Endothelial cell of umbilical vein (primary cell): ENCODE data around the gene NEIL3. TPM values are rescaled to one million over a fixed set of nuclear protein-coding genes. Genes with fewer than 3 reads are reported as not detected.

Experiments used
- BruUV-seq: library from RNA; stranded (reverse); fragments of 400-500 nt; replicated peaks from 2 replicates; lab custom pipeline; 2021; lab: Mats Ljungman, UMichigan
- CTCF ChIA-PET: fragments of 300-600, 350-600 bp; sonication (Branson Sonifier 250); formaldehyde crosslinking; loops from one replicate; lab custom pipeline; 2021; ENCODE audit warnings: antibody characterized with exemption, inconsistent platforms; lab: Charles Lee
- POLR2A ChIA-PET: fragments of 300-600, 350-600 bp; sonication (Branson Sonifier 250); formaldehyde crosslinking; loops from one replicate; lab custom pipeline; 2021; ENCODE audit warnings: antibody characterized with exemption, inconsistent platforms; lab: Charles Lee
- DNase-seq: peaks from one replicate; pipeline ENCODE4 v3.0.0-alpha.2; 2011; ENCODE audit warnings: low read depth, low spot score
- FAIRE-seq: peaks from 2 replicates; lab custom pipeline; 2011; peaks lifted over from hg19 to GRCh38; lab: Jason Lieb, UNC
- H2AFZ ChIP-seq: 2 replicates; pipeline ENCODE4 v1.6.0; 2012; ENCODE audit warnings: low read depth, low read length, control low read depth, inconsistent platforms
- H3K27ac ChIP-seq: 2 replicates; pipeline ENCODE4 v1.5.1; 2011; ENCODE audit warnings: low read depth, mild to moderate bottlenecking, control low read depth, low read length, moderate library complexity; ENCODE audit not compliant: insufficient read depth
- H3K27me3 ChIP-seq, 2 experiments: 2 replicates each; pipeline versions ENCODE4 v1.6.0 to v1.6.1; 2011; ENCODE audit warnings: low read length in 2 of 2, mixed read lengths in 1 of 2; ENCODE audit not compliant: control insufficient read depth in 2 of 2, insufficient read depth in 2 of 2
- H3K36me3 ChIP-seq, 2 experiments: 2 replicates in 1 of 2; 3 replicates in 1 of 2; pipeline ENCODE4 v1.5.1; 2011; ENCODE audit warnings: low read length in 2 of 2, mild to moderate bottlenecking in 1 of 2, moderate library complexity in 1 of 2; ENCODE audit not compliant: control insufficient read depth in 2 of 2, insufficient read depth in 2 of 2; ENCODE audit errors: extremely low read depth in 1 of 2
- H3K4me1 ChIP-seq: 3 replicates; pipeline ENCODE4 v1.5.1; 2011; ENCODE audit warnings: mild to moderate bottlenecking, low read length; ENCODE audit not compliant: control insufficient read depth, insufficient read depth; ENCODE audit errors: extremely low read depth
- H3K4me2 ChIP-seq: 2 replicates; pipeline ENCODE4 v1.6.1; 2011; ENCODE audit warnings: low read length, control low read depth, mixed read lengths; ENCODE audit not compliant: insufficient read depth
- H3K4me3 ChIP-seq, 3 experiments: fragments of 200-600 bp in 1 of 3; sonication (generic), shearing (Covaris generic) in 1 of 3; replicated peaks in 1 of 3; 2 replicates each; pipeline ENCODE4 v1.5.1; 2011 to 2016; ENCODE audit warnings: control low read depth in 3 of 3, low read length in 3 of 3, mild to moderate bottlenecking in 2 of 3, inconsistent platforms in 1 of 3, low read depth in 1 of 3, moderate library complexity in 1 of 3; ENCODE audit not compliant: insufficient read depth in 1 of 3
- H3K79me2 ChIP-seq: 2 replicates; pipeline ENCODE4 v1.6.0; 2012; ENCODE audit warnings: low read length, inconsistent platforms; ENCODE audit not compliant: control insufficient read depth, insufficient read depth
- H3K9ac ChIP-seq: replicated peaks from 2 replicates; pipeline ENCODE3; 2011; ENCODE audit warnings: low read length, control low read depth; ENCODE audit not compliant: insufficient read depth; ENCODE audit errors: extremely low read depth
- H3K9me1 ChIP-seq: replicated peaks from 3 replicates; pipeline ENCODE4 v1.6.0; 2011; ENCODE audit warnings: mild to moderate bottlenecking, low read length; ENCODE audit not compliant: control insufficient read depth, insufficient read depth; ENCODE audit errors: extremely low read depth
- H3K9me3 ChIP-seq: replicated peaks from 2 replicates; pipeline ENCODE4 v1.5.1; 2012; ENCODE audit warnings: low read length, inconsistent platforms; ENCODE audit not compliant: control insufficient read depth, insufficient read depth
- H4K20me1 ChIP-seq: replicated peaks from 2 replicates; pipeline ENCODE3; 2011; ENCODE audit warnings: mild to moderate bottlenecking, low read length; ENCODE audit not compliant: control insufficient read depth, insufficient read depth; ENCODE audit errors: extremely low read depth
- EZH2 ChIP-seq: IDR thresholded peaks from 2 replicates; pipeline ENCODE4 v1.6.1; 2012; ENCODE audit warnings: borderline replicate concordance, low read depth, mild to moderate bottlenecking, moderate library complexity, low read length, inconsistent platforms; ENCODE audit not compliant: severe bottlenecking
- FOS ChIP-seq: IDR thresholded peaks from 2 replicates; pipeline ENCODE4 v1.6.1; 2011; ENCODE audit warnings: mild to moderate bottlenecking, low read length, moderate library complexity, borderline replicate concordance; ENCODE audit not compliant: insufficient read depth
- GATA2 ChIP-seq: IDR thresholded peaks from 2 replicates; pipeline ENCODE4 v1.7.0; 2011; ENCODE audit warnings: low read depth, mild to moderate bottlenecking, moderate library complexity, mixed read lengths, low read length; ENCODE audit not compliant: insufficient read length, insufficient read depth
- JUN ChIP-seq: IDR thresholded peaks from 2 replicates; pipeline ENCODE4 v1.6.1; 2011; ENCODE audit warnings: borderline replicate concordance, low read depth; ENCODE audit not compliant: insufficient read length, insufficient read depth
- MAX ChIP-seq: IDR thresholded peaks from 2 replicates; pipeline ENCODE4 v1.6.1; 2011; ENCODE audit not compliant: insufficient read depth, insufficient read length
- MYC ChIP-seq: IDR thresholded peaks from one replicate; pipeline ENCODE4 v1.6.1; 2011; ENCODE audit warnings: mild to moderate bottlenecking, low read depth, low read length
- POLR2A ChIP-seq: IDR thresholded peaks from 2 replicates; pipeline ENCODE4 v1.6.1; 2012; ENCODE audit warnings: low read depth, mild to moderate bottlenecking, control low read depth, low read length
- POLR2AphosphoS5 ChIP-seq: IDR thresholded peaks from 2 replicates; pipeline ENCODE4 v1.6.1; 2012; ENCODE audit warnings: low read depth, mild to moderate bottlenecking, control low read depth, low read length, moderate library complexity; ENCODE audit not compliant: insufficient read depth
- dilution Hi-C: fragments of 300-500 bp; cut with MboI; formaldehyde crosslinking; loops from one replicate; pipeline ENCODE4 v1.15.0; 2019; ENCODE audit warnings: low sequenced_read_pairs; ENCODE audit not compliant: extremely low pct_ligation_motif_present
- intact Hi-C: fragments of 100-400 bp; cut with micrococcal nuclease; formaldehyde crosslinking; loops from one replicate; pipeline ENCODE4 v1.10.0; 2022
- polyA plus RNA-seq, 4 experiments: library from polyadenylated mRNA; depleted of rRNA in 3 of 4; stranded (reverse) in 3 of 4; unstranded in 1 of 4; fragments of >200 nt; gene quantifications; 2 replicates each; pipeline versions ENCODE4 v1.2.1 to v1.2.3, GENCODE V29; 2011 to 2012; ENCODE audit warnings: missing spikeins in 1 of 4
- total RNA-seq: library from RNA; stranded (reverse); gene quantifications from 2 replicates; pipeline ENCODE4 v1.2.3, GENCODE V29; 2021
- TF ChIP-seq, protein P1 (sequence below), 2 donors: IDR thresholded peaks; 1 replicate in 1 of 2; 2 replicates in 1 of 2; pipeline ENCODE4 v1.5.1; 2011; ENCODE audit warnings: low read length in 2 of 2, mild to moderate bottlenecking in 2 of 2, moderate library complexity in 2 of 2, control low read depth in 1 of 2, inconsistent platforms in 1 of 2, low read depth in 1 of 2; ENCODE audit not compliant: insufficient read depth in 1 of 2; ENCODE audit errors: extremely low read depth in 1 of 2

NEIL3 gene
- total and polyA plus RNA-seq, 2 donors (not counting 3 experiments of a cell fraction or from before 2014, with no cell fraction given) = 3.7 to 6.9 TPM

DNA sequence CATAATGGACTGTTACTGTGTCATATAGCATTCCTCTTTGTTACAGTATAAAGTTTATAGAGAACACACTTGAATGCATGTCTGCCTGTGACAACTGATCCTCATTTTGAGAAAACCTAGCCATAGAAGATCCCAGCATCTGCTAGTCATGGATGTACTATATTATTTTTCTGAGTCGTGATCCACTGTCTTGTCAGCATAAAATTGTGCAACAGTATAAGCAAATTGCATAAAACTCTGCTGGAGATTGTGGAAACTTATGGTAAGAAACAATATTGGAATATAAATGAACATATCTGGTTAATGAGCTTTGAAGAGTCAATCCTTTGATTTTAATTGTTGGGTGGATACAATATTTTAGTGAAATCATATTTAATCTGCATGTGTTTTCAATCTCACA is 3.6 kb downstream of the NEIL3 start:
- DNase-seq (no peak), FAIRE-seq (no peak)
- H3K9ac ChIP-seq = no peak overlapping the region
- TF ChIP-seq, protein P1, sequence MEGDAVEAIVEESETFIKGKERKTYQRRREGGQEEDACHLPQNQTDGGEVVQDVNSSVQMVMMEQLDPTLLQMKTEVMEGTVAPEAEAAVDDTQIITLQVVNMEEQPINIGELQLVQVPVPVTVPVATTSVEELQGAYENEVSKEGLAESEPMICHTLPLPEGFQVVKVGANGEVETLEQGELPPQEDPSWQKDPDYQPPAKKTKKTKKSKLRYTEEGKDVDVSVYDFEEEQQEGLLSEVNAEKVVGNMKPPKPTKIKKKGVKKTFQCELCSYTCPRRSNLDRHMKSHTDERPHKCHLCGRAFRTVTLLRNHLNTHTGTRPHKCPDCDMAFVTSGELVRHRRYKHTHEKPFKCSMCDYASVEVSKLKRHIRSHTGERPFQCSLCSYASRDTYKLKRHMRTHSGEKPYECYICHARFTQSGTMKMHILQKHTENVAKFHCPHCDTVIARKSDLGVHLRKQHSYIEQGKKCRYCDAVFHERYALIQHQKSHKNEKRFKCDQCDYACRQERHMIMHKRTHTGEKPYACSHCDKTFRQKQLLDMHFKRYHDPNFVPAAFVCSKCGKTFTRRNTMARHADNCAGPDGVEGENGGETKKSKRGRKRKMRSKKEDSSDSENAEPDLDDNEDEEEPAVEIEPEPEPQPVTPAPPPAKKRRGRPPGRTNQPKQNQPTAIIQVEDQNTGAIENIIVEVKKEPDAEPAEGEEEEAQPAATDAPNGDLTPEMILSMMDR (IDR thresholded peaks at IDR 0.05; ENCODE audit: extremely low read depth in 1 of 2, insufficient read depth in 1 of 2, low read depth in 1 of 2, low read length in 2 of 2) = no peak
- TF ChIP-seq GATA2 = no peak
- no peak for TF ChIP-seq POLR2AphosphoS5
- TF ChIP-seq EZH2 = no peak
- TF ChIP-seq MYC = no peak
- TF ChIP-seq JUN = no peak
- no peak for TF ChIP-seq POLR2A
- TF ChIP-seq MAX = no peak
- TF ChIP-seq FOS = no peak
- H3K36me3 ChIP-seq = no peaks in the 10 kb centered on the region
- intact Hi-C loops (no loop called here), dilution Hi-C loops (no loop called here)
- BruUV-seq = no TSS peak
- no peaks in the 10 kb centered on the region for H3K9me3 ChIP-seq
- POLR2A ChIA-PET = no interaction called here
- H2AFZ ChIP-seq = no peak overlapping the region
- peaks cover 10% of the 10 kb centered on the region for H3K4me1 ChIP-seq
- H3K27me3 ChIP-seq = no peaks in the 10 kb centered on the region
- H3K9me1 ChIP-seq = no peaks in the 10 kb centered on the region
- H3K4me2 ChIP-seq = no peak overlapping the region
- peaks cover 33% of the 10 kb centered on the region for H3K79me2 ChIP-seq
- no peak overlapping the region for H3K27ac ChIP-seq
- H3K4me3 ChIP-seq = no peak overlapping the region
- no peaks in the 10 kb centered on the region for H4K20me1 ChIP-seq
- CTCF ChIA-PET = interaction anchor here (1.0 to 3.5 kb wide), 2 partner anchors 9 to 11 kb away, joined by 3 to 21 read pairs; no protein-coding TSS in a partner anchor
